PC-9 (cell line): ENCODE data around the gene DPF1.

Experiments used
- EZH2 ChIP-seq: fragments of 200-600 bp; sonication (generic); IDR thresholded peaks from 2 replicates; pipeline ENCODE4 v1.8.0; 2017; ENCODE audit warnings: antibody characterized with exemption, low read depth
- TF ChIP-seq, protein P1 (sequence below): fragments of 200-600 bp; sonication (generic); conservative IDR thresholded peaks from 2 replicates; pipeline ENCODE4 v1.6.1; 2017; ENCODE audit warnings: mixed run types, antibody characterized with exemption, mild to moderate bottlenecking, moderate library complexity

DNA sequence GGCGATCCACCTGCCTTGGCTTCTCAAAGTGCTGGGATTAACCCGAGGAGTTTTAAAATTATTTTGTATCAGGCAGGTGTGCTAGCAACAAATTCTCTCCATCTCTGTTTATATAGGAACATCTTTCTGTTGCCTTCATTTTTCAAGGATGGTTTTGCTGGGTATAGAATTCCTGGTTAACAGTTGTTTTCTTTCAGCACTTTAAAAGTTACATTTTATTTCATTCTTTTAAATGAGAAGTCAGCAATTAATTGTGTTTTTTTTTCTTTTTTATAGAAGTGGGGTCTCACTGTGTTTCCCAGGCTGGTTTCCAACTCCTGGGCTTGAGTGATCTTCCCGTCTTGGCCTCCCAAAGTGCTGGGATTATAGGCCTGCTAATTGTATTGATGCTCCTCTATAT is 44.0 kb downstream of the DPF1 start:
- TF ChIP-seq, protein P1, sequence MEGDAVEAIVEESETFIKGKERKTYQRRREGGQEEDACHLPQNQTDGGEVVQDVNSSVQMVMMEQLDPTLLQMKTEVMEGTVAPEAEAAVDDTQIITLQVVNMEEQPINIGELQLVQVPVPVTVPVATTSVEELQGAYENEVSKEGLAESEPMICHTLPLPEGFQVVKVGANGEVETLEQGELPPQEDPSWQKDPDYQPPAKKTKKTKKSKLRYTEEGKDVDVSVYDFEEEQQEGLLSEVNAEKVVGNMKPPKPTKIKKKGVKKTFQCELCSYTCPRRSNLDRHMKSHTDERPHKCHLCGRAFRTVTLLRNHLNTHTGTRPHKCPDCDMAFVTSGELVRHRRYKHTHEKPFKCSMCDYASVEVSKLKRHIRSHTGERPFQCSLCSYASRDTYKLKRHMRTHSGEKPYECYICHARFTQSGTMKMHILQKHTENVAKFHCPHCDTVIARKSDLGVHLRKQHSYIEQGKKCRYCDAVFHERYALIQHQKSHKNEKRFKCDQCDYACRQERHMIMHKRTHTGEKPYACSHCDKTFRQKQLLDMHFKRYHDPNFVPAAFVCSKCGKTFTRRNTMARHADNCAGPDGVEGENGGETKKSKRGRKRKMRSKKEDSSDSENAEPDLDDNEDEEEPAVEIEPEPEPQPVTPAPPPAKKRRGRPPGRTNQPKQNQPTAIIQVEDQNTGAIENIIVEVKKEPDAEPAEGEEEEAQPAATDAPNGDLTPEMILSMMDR = no peak
- TF ChIP-seq EZH2 = no peak
